Right lobe of liver (tissue), 4 donors: ENCODE results near the gene DDX28.

ENCODE experiments used
- POLR2A ChIP-seq: fragments of 450-650 bp; IDR thresholded peaks from one replicate; pipeline ENCODE4 v1.6.1; 2017; ENCODE audit warnings: antibody characterized with exemption, mild to moderate bottlenecking
- TF ChIP-seq, protein P1 (sequence below), 4 donors: fragments of 200-600 bp in 3 of 4; fragments of 450-650 bp in 1 of 4; IDR thresholded peaks; one replicate each; pipeline versions ENCODE4 v1.5.1 to v1.8.0; 2016 to 2022; ENCODE audit warnings: antibody characterized with exemption in 4 of 4, mild to moderate bottlenecking in 2 of 4
- donor health status: DM: no; HTN: no; CAD: no.
- donor health status: DM: no; HTN: no; CAD: no.
- donor health status: DM: no; HTN: yes; CAD: no.

DNA sequence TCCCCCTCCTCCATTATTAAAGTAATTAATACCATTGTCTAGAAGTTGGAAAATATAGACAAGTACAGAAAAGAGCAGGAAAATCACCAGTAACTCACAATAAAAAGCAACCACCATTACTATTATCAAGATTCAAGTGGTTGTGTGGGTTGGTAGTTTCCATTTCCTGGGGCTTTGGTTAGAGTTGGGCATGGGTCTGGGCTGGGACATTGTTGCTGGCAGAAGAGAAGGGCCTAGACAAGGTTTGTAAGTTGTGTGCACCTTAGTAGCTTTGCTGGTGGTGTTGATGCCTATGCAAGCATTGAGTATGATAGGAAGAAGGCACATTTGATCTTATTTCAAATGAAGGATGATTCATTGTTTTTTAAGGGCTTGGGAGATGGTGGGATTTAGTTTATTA, 36.8 kb upstream of the DDX28 start:
- no peak for TF ChIP-seq POLR2A
- TF ChIP-seq, protein P1, sequence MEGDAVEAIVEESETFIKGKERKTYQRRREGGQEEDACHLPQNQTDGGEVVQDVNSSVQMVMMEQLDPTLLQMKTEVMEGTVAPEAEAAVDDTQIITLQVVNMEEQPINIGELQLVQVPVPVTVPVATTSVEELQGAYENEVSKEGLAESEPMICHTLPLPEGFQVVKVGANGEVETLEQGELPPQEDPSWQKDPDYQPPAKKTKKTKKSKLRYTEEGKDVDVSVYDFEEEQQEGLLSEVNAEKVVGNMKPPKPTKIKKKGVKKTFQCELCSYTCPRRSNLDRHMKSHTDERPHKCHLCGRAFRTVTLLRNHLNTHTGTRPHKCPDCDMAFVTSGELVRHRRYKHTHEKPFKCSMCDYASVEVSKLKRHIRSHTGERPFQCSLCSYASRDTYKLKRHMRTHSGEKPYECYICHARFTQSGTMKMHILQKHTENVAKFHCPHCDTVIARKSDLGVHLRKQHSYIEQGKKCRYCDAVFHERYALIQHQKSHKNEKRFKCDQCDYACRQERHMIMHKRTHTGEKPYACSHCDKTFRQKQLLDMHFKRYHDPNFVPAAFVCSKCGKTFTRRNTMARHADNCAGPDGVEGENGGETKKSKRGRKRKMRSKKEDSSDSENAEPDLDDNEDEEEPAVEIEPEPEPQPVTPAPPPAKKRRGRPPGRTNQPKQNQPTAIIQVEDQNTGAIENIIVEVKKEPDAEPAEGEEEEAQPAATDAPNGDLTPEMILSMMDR (IDR thresholded peaks at IDR 0.05), result no peak
